Ectodermal cell (in vitro differentiated cells): ENCODE data around the gene AHNAK.

ENCODE experiments used
- H3K27ac ChIP-seq: 2 replicates; pipeline ENCODE4 v1.7.0; 2013; ENCODE audit warnings: mild to moderate bottlenecking, low read depth, low read length; ENCODE audit not compliant: insufficient read depth, poor library complexity, severe bottlenecking
- H3K27me3 ChIP-seq: 2 replicates; pipeline ENCODE4 v1.7.0; 2013; ENCODE audit warnings: mild to moderate bottlenecking, low read length; ENCODE audit not compliant: insufficient read depth, control insufficient read depth, poor library complexity, severe bottlenecking
- H3K36me3 ChIP-seq: one replicate; pipeline ENCODE4 v1.7.0; 2013; ENCODE audit warnings: low read length; ENCODE audit not compliant: control insufficient read depth, insufficient read depth
- H3K4me1 ChIP-seq: one replicate; pipeline ENCODE4 v1.7.0; 2013; ENCODE audit warnings: low read length; ENCODE audit not compliant: control insufficient read depth, insufficient read depth
- H3K4me3 ChIP-seq: 2 replicates; pipeline ENCODE4 v1.7.0; 2013; ENCODE audit warnings: low read depth, low read length, control low read depth; ENCODE audit not compliant: insufficient read depth
- H3K9me3 ChIP-seq: 2 replicates; pipeline ENCODE4 v1.7.0; 2013; ENCODE audit warnings: mild to moderate bottlenecking, low read length, moderate library complexity; ENCODE audit not compliant: control insufficient read depth
- WGBS, 2 experiments: methylation state at CpG; one replicate each; pipeline ENCODE4 v1.1.7; 2013; ENCODE audit warnings: missing lambda C conversion rate in 2 of 2; 5-methylcytosine and 5-hydroxymethylcytosine counted together

The AHNAK gene

GRCh38 chr11:62559204-62559603 lies 12.6 kb upstream of the AHNAK start:
- H3K4me1 ChIP-seq, result peaks cover 47% of the 10 kb centered on the region

GRCh38 chr11:62558669-62559068 lies 12.1 kb upstream of the AHNAK start:
- no peaks in the 10 kb centered on the region for H3K9me3 ChIP-seq
- H3K36me3 ChIP-seq, result peaks cover 26% of the 10 kb centered on the region
- no peak overlapping the region for H3K4me3 ChIP-seq
- H3K4me1 ChIP-seq, result peaks cover 52% of the 10 kb centered on the region
- WGBS, 2 experiments, result 87 to 88% methylated on average over 9 of the region's 9 CpGs
- no peak overlapping the region for H3K27ac ChIP-seq
- no peaks in the 10 kb centered on the region for H3K27me3 ChIP-seq

More at GRCh38 chr11:62559204-62559603, 12.6 kb upstream of the AHNAK start:
- H3K4me3 ChIP-seq, result no peak overlapping the region
- no peaks in the 10 kb centered on the region for H3K9me3 ChIP-seq
- H3K27ac ChIP-seq, result no peak overlapping the region
- H3K27me3 ChIP-seq, result no peaks in the 10 kb centered on the region
- H3K36me3 ChIP-seq, result peaks cover 28% of the 10 kb centered on the region
- WGBS, 2 experiments, result 83 to 86% methylated on average over 8 of the region's 8 CpGs

GRCh38 chr11:62556875-62557631 lies 10.4 kb upstream of the AHNAK start:
- no peaks in the 10 kb centered on the region for H3K9me3 ChIP-seq
- 85 to 92% methylated on average over 3 of the region's 3 CpGs for WGBS, 2 experiments
- no peak overlapping the region for H3K4me3 ChIP-seq
- H3K4me1 ChIP-seq, result peaks cover 66% of the 10 kb centered on the region
- peak overlapping the region; percentile 85 for H3K27ac ChIP-seq
- H3K27me3 ChIP-seq, result no peaks in the 10 kb centered on the region
- H3K36me3 ChIP-seq, result peaks cover 21% of the 10 kb centered on the region

- WGBS, 2 experiments, result 48 to 53% methylated on average over 14 of the region's 14 CpGs
- peaks cover 66% of the 10 kb centered on the region for H3K4me1 ChIP-seq
- peak overlapping the region; percentile 85 for H3K27ac ChIP-seq
- H3K36me3 ChIP-seq, result peaks cover 21% of the 10 kb centered on the region
- no peaks in the 10 kb centered on the region for H3K9me3 ChIP-seq
- no peaks in the 10 kb centered on the region for H3K27me3 ChIP-seq
- no peak overlapping the region for H3K4me3 ChIP-seq
Measured at GRCh38 chr11:62556108-62556874, 9.7 kb upstream of the AHNAK start.

- no peak overlapping the region for H3K4me3 ChIP-seq
- H3K27ac ChIP-seq, result peak overlapping the region; percentile 85
- H3K4me1 ChIP-seq, result peaks cover 62% of the 10 kb centered on the region
- H3K27me3 ChIP-seq, result no peaks in the 10 kb centered on the region
- H3K36me3 ChIP-seq, result peaks cover 21% of the 10 kb centered on the region
- no peaks in the 10 kb centered on the region for H3K9me3 ChIP-seq
- 79 to 85% methylated on average over 4 of the region's 4 CpGs for WGBS, 2 experiments
Measured at GRCh38 chr11:62555464-62556107, 9.0 kb upstream of the AHNAK start.

GRCh38 chr11:62554387-62555167 lies 8.0 kb upstream of the AHNAK start:
- Histone ChIP-seq H3K4me1 (peaks cover 53% of the 10 kb centered on the region), H3K4me3 (no peak overlapping the region), H3K27ac (peak overlapping the region; percentile 56), H3K36me3 (peaks cover 16% of the 10 kb centered on the region), H3K9me3 (no peaks in the 10 kb centered on the region), H3K27me3 (no peaks in the 10 kb centered on the region)
- 88% methylated on average over 7 of the region's 7 CpGs for WGBS, 2 experiments

- H3K27ac ChIP-seq, result peak overlapping the region; percentile 98
Measured at GRCh38 chr11:62553839-62554361, 7.3 kb upstream of the AHNAK start.

GRCh38 chr11:62553080-62553838 lies 6.7 kb upstream of the AHNAK start:
- 19 to 23% methylated on average over 15 of the region's 15 CpGs for WGBS, 2 experiments

More at GRCh38 chr11:62553839-62554361, 7.3 kb upstream of the AHNAK start:
- 86 to 89% methylated on average over 8 of the region's 8 CpGs for WGBS, 2 experiments
- Histone ChIP-seq H3K27me3 (peaks cover under 1% of the 10 kb centered on the region), H3K36me3 (peaks cover 9% of the 10 kb centered on the region), H3K4me1 (peaks cover 53% of the 10 kb centered on the region), H3K9me3 (no peaks in the 10 kb centered on the region), H3K4me3 (no peak overlapping the region)

GRCh38 chr11:62552485-62553079 lies 6.0 kb upstream of the AHNAK start:
- WGBS, 2 experiments, result 48 to 57% methylated on average over 4 of the region's 4 CpGs
- H3K9me3 ChIP-seq, result no peaks in the 10 kb centered on the region
- no peaks in the 10 kb centered on the region for H3K36me3 ChIP-seq
- H3K4me1 ChIP-seq, result peaks cover 64% of the 10 kb centered on the region
- no peak overlapping the region for H3K4me3 ChIP-seq
- H3K27ac ChIP-seq, result peak overlapping the region; percentile 98
- H3K27me3 ChIP-seq, result peaks cover 13% of the 10 kb centered on the region

More at GRCh38 chr11:62553080-62553838, 6.7 kb upstream of the AHNAK start:
- peak overlapping the region; percentile 98 for H3K27ac ChIP-seq
- no peaks in the 10 kb centered on the region for H3K9me3 ChIP-seq
- peaks cover 7% of the 10 kb centered on the region for H3K27me3 ChIP-seq
- H3K36me3 ChIP-seq, result peaks cover 3% of the 10 kb centered on the region
- no peak overlapping the region for H3K4me3 ChIP-seq
- peaks cover 59% of the 10 kb centered on the region for H3K4me1 ChIP-seq
